HEK293T (cell line): ENCODE results near the gene SLC5A10.
"Not testable (repeated sequence)": the region's sequence is repeated elsewhere in the genome, so short reads cannot be mapped to it uniquely, and the experiment has no call there.

Experiments
- CTCF ChIA-PET: fragments of 350-600 bp; formaldehyde crosslinking; extraction: SDS; loops from one replicate; lab custom pipeline; 2021; ENCODE audit warnings: antibody characterized with exemption, inconsistent platforms; lab: Yijun Ruan, JAX
- POLR2A ChIA-PET: fragments of 350-600 bp; formaldehyde crosslinking; extraction: SDS; loops from one replicate; lab custom pipeline; 2020; ENCODE audit warnings: antibody characterized with exemption, inconsistent platforms; lab: Yijun Ruan, JAX
- DNase-seq: peaks from one replicate; pipeline ENCODE4 v3.0.0; 2012; ENCODE audit warnings: mixed read lengths; ENCODE audit errors: extremely low spot score
- ARNT ChIP-seq: fragments of 450-650 bp; IDR thresholded peaks from 2 replicates; pipeline ENCODE4 v1.6.1; 2017; ENCODE audit warnings: mild to moderate bottlenecking
- BHLHE40 ChIP-seq: fragments of 450-650 bp; IDR thresholded peaks from 2 replicates; pipeline ENCODE4 v1.6.1; 2016; ENCODE audit warnings: mild to moderate bottlenecking, moderate library complexity, borderline replicate concordance
- ELF4 ChIP-seq: fragments of 450-650 bp; IDR thresholded peaks from 2 replicates; pipeline ENCODE4 v1.6.1; 2017; ENCODE audit warnings: antibody characterized with exemption
- FOXA1 ChIP-seq: fragments of 450-650 bp; IDR thresholded peaks from 2 replicates; pipeline ENCODE4 v1.6.1; 2016; ENCODE audit warnings: mild to moderate bottlenecking
- FOXK2 ChIP-seq: fragments of 450-650 bp; IDR thresholded peaks from 2 replicates; pipeline ENCODE4 v1.6.1; 2016; ENCODE audit warnings: mild to moderate bottlenecking
- FOXM1 ChIP-seq: fragments of 450-650 bp; IDR thresholded peaks from 2 replicates; pipeline ENCODE4 v1.6.1; 2017; ENCODE audit warnings: mild to moderate bottlenecking, borderline replicate concordance
- HDGF ChIP-seq: fragments of 450-650 bp; IDR thresholded peaks from 2 replicates; pipeline ENCODE4 v1.6.1; 2017; ENCODE audit warnings: antibody characterized with exemption, borderline replicate concordance
- L3MBTL2 ChIP-seq: fragments of 450-650 bp; conservative IDR thresholded peaks from 2 replicates; pipeline ENCODE4 v1.6.1; 2016; ENCODE audit warnings: mild to moderate bottlenecking
- LEF1 ChIP-seq: fragments of 450-650 bp; IDR thresholded peaks from 2 replicates; pipeline ENCODE4 v1.6.1; 2017; ENCODE audit warnings: mild to moderate bottlenecking, borderline replicate concordance
- NFRKB ChIP-seq: fragments of 450-650 bp; IDR thresholded peaks from 2 replicates; pipeline ENCODE4 v1.6.1; 2016; ENCODE audit warnings: mild to moderate bottlenecking, moderate library complexity
- SP1 ChIP-seq: fragments of 450-650 bp; IDR thresholded peaks from 2 replicates; pipeline ENCODE4 v1.6.1; 2017
- SUZ12 ChIP-seq: fragments of 450-650 bp; IDR thresholded peaks from 2 replicates; pipeline ENCODE4 v1.6.1; 2016; ENCODE audit warnings: mild to moderate bottlenecking
- TARDBP ChIP-seq: fragments of 450-650 bp; IDR thresholded peaks from 2 replicates; pipeline ENCODE4 v1.6.1; 2016
- ZNF384 ChIP-seq: fragments of 450-650 bp; IDR thresholded peaks from 2 replicates; pipeline ENCODE4 v1.6.1; 2016
- TF ChIP-seq, protein P1 (sequence below): fragments of 450-650 bp; IDR thresholded peaks from 2 replicates; pipeline ENCODE4 v1.6.1; 2016

SLC5A10 gene

DNA sequence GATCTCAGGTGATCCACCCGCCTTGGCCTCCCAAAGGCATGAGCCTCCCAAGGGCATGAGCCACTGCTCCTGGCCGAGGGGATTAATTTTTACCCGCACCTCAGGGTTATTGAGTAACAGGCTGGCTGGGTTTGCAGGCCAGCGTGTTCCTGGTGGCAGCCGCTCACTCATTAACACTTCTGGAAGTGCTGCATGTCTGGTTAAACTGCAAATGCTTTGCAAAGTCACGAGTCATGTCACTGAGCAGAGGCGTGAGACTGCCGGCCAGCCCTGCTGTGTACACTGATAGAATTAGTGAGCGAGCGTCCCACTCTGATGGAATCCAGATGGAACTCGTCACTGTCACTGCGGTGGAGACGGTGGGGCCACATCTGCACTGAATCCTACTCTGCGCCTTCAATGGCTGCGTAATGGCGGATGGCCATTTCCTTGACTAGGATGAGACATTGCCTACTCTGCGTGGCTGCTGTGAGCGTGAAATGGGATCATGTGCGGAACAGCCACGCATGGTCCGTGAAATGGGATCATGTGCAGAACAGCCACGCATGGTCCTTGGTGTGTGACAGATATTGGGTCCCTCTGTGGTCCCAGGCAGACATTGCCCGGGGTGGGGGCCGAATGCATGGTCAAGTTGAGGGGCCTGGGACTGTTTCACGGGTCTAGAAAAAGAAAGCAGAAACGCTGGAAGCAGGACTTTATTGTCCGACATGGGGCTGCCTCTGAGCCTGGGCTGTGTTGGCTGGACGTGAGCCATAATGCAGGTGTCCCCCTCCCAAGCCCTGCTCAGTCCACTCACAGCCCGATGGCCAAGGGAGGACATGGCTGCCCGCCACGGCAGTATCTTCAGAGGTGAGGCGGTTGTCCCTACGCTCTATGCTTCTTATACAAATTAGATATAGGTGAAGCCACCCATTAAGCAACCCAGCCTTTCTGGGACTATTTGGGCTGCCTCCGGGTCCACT lies 740 bp upstream of the SLC5A10 start:
- CTCF ChIA-PET: interaction anchor here (0.7 kb wide), 1 partner anchor 24 kb away, joined by 3 read pairs; no protein-coding TSS in a partner anchor
- no peak for DNase-seq
- POLR2A ChIA-PET: no interaction called here
- no peak for TF ChIP-seq LEF1
- TF ChIP-seq ZNF384: no peak
- TF ChIP-seq L3MBTL2: no peak
- TF ChIP-seq BHLHE40: no peak
- no peak for TF ChIP-seq HDGF

DNA sequence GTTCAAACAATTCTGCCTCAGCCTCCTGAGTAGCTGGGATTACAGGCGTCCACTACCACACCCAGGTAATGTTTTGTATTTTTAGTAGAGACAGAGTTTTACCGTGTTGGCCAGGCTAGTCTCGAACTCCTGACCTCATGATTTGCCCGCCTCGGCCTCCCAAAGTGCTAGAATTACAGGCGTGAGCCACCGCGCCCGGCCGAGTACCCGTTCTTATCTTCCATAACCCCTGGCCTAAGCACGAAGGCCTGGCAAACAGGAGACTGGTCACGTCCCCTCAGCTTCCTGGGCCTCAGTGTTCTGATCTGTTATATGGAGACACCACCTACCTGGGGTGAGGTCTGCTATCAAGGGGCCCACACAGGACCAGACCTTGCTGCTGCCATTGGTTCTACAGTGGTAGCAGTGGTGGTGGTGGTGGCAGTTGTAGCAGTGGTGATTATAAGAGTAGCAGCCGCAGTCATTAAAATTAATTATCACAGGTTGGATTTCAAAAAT lies 1.3 kb downstream of the SLC5A10 start:
- no peak for DNase-seq
- ChIA-PET CTCF (no interaction called here), POLR2A (no interaction called here)
- TF ChIP-seq LEF1: no peak
- TF ChIP-seq, protein P1, sequence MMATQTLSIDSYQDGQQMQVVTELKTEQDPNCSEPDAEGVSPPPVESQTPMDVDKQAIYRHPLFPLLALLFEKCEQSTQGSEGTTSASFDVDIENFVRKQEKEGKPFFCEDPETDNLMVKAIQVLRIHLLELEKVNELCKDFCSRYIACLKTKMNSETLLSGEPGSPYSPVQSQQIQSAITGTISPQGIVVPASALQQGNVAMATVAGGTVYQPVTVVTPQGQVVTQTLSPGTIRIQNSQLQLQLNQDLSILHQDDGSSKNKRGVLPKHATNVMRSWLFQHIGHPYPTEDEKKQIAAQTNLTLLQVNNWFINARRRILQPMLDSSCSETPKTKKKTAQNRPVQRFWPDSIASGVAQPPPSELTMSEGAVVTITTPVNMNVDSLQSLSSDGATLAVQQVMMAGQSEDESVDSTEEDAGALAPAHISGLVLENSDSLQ: no peak

DNA sequence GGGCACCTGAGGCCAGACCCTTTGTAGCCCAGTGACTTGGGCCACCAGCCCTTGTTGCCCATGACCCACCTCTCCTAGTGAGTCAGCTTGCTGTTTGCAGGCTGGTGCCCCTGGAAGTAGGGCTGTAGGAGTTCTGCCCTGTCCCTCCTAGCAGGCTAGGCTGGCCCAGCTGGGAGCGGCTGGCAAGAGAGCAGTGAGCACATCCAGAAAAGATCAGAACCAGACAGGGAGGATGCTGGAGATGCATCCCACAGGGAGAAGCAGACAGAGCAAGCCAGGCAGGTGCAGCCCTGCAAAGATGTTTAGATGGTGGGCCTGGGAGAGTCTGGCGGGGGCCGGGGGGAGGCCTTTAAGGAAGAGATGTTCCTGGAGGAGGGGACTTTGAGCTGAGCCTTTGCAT lies 2.4 kb downstream of the SLC5A10 start:
- ChIA-PET POLR2A (no interaction called here), CTCF (interaction anchor here (0.6 kb wide), 1 partner anchor 1856 kb away, joined by 3 read pairs; no protein-coding TSS in a partner anchor)
- TF ChIP-seq LEF1: no peak
- TF ChIP-seq HDGF: no peak
- TF ChIP-seq NFRKB: no peak
- TF ChIP-seq, protein P1: no peak
- TF ChIP-seq FOXA1: no peak
- no peak for TF ChIP-seq ELF4
- no peak for DNase-seq

DNA sequence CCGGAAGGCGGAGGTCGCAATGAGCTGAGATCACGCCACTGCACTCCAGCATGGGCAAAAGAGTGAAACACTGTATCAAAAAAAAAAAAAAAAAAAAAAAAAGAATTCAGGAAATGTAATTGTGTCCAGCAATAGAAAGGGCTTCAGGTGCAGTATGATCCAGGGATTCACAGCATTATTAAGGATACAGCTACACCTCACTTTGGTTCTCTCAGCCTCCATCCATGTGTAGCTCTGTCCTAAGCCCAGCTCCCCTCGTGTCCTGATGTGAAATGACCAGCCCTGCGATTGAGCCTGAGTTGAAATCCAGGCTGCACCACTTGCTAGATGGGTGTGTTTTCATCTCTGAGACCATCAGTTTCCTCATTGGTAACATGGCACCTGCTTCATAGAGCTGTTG lies 3.0 kb downstream of the SLC5A10 start:
- ChIA-PET POLR2A (no interaction called here), CTCF (interaction anchor here (0.6 kb wide), 1 partner anchor 1857 kb away, joined by 3 read pairs; no protein-coding TSS in a partner anchor)
- TF ChIP-seq ARNT: no peak
- no peak for TF ChIP-seq SP1
- no peak for TF ChIP-seq FOXK2
- no peak for TF ChIP-seq HDGF
- no peak for TF ChIP-seq FOXA1
- no peak for TF ChIP-seq SUZ12
- TF ChIP-seq ELF4: no peak
- DNase-seq: no peak

DNA sequence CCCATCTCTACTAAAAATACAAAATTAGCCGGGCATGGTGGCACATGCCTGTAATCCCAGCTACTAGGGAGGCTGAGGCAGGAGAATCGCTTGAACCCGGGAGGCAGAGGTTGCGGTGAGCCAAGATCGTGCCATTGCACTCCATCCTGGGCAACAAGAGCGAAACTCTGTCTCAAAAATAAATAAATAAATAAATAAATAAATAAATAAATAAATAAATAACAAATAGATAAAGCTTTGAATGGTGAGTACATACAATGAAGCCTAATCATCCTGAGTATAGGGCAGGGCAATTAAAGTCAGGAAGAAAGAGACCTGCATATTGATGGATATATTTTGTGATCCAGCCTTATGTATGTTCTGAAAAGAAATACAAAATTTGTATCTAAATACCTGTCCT lies 4.1 kb downstream of the SLC5A10 start:
- CTCF ChIA-PET, DNase-seq, POLR2A ChIA-PET: not testable (repeated sequence)

DNA sequence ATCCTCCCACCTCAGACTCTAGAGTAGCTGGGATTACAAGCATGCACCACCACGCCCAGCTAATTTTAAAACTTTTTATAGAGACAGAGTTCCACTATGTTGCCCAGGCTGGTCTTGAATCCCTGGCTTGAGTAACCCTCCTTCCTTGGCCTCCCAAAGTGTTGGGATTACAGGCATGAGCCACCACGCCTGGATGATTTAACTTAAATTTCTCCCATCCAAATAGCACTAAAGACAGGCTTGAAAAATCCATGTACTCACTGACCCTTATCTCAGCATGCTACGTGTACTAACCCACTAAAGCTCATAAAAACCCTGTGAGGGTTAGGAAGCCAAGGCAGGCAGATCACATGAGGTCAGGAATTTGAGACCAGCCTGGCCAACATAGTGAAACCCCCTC lies 4.6 kb downstream of the SLC5A10 start:
- no peak for DNase-seq
- TF ChIP-seq LEF1 (no peak), ARNT (no peak), SUZ12 (no peak), ELF4 (no peak), FOXA1 (no peak), FOXM1 (no peak), TARDBP (no peak), FOXK2 (no peak)
- ChIA-PET POLR2A (no interaction called here), CTCF (no interaction called here)

DNA sequence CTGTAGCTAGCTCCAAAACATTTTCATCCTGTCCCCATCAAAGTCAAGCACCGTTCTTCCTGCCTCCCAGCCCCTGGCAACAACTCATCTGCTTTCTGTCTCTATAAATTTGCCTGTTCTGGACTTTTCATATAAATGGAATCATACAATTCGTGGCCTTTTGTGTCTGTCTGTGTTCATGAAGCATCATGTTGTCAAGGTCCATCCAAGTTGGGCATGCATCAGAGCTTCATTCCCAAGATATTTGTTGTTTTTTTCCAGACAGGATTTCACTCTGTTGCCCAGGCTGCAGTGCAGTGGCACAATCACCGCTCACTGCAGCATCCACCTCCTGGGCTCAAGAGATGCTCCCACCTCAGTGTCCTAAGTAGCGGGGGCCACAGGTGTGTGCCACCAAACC lies 5.9 kb downstream of the SLC5A10 start:
- POLR2A ChIA-PET: interaction anchor here (0.8 to 0.9 kb wide), 2 partner anchors 8 to 17 kb away, joined by 3 to 4 read pairs; no protein-coding TSS in a partner anchor
- TF ChIP-seq BHLHE40: no peak
- TF ChIP-seq ZNF384: no peak
- TF ChIP-seq, protein P1: no peak
- TF ChIP-seq LEF1: no peak
- no peak for TF ChIP-seq ELF4
- no peak for TF ChIP-seq L3MBTL2
- no peak for DNase-seq
- CTCF ChIA-PET: interaction anchor here (1.0 kb wide), 1 partner anchor 65 kb away, joined by 3 read pairs; no protein-coding TSS in a partner anchor
